ENCODE data around the gene KCNJ14. TPM values are rescaled to one million over a fixed set of nuclear protein-coding genes. Genes with fewer than 3 reads are reported as not detected.

KCNJ14 gene
- total RNA-seq, 4 donors from 2014 or later = 0.88 to 2.0 (median 1.8) TPM

GRCh38 chr19:48492925-48493717 lies 37.7 kb downstream of the KCNJ14 start:
- TF ChIP-seq, protein P1, sequence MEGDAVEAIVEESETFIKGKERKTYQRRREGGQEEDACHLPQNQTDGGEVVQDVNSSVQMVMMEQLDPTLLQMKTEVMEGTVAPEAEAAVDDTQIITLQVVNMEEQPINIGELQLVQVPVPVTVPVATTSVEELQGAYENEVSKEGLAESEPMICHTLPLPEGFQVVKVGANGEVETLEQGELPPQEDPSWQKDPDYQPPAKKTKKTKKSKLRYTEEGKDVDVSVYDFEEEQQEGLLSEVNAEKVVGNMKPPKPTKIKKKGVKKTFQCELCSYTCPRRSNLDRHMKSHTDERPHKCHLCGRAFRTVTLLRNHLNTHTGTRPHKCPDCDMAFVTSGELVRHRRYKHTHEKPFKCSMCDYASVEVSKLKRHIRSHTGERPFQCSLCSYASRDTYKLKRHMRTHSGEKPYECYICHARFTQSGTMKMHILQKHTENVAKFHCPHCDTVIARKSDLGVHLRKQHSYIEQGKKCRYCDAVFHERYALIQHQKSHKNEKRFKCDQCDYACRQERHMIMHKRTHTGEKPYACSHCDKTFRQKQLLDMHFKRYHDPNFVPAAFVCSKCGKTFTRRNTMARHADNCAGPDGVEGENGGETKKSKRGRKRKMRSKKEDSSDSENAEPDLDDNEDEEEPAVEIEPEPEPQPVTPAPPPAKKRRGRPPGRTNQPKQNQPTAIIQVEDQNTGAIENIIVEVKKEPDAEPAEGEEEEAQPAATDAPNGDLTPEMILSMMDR (IDR thresholded peaks at IDR 0.05) = no peak
- peak; percentile 57 to 76 for TF ChIP-seq POLR2A (IDR thresholded peaks at IDR 0.05)

GRCh38 chr19:48493718-48494401 lies 38.5 kb downstream of the KCNJ14 start:
- TF ChIP-seq, protein P1 (IDR thresholded peaks at IDR 0.05) = no peak
- TF ChIP-seq POLR2A (IDR thresholded peaks at IDR 0.05) = no peak
- DNase-seq = no peak
- no peaks in the 10 kb centered on the region for H3K36me3 ChIP-seq
- peak overlapping the region in 3 of 4 donors; percentile 59 to 91 (median 79) for H3K27ac ChIP-seq
- H3K9me3 ChIP-seq = peaks cover 0 to 7% (median 0%) of the 10 kb centered on the region in 4 donors
- peaks cover 7 to 56% (median 17%) of the 10 kb centered on the region in 4 donors for H3K4me1 ChIP-seq
- no peaks in the 10 kb centered on the region for H3K27me3 ChIP-seq
- peak overlapping the region; percentile 43 to 90 (median 54) for H3K4me3 ChIP-seq

More at GRCh38 chr19:48492925-48493717, 37.7 kb downstream of the KCNJ14 start:
- H3K27me3 ChIP-seq = no peaks in the 10 kb centered on the region
- peak overlapping the region in 3 of 4 donors; percentile 59 to 91 (median 79) for H3K27ac ChIP-seq
- no peaks in the 10 kb centered on the region for H3K36me3 ChIP-seq
- peaks cover 0 to 7% (median 0%) of the 10 kb centered on the region in 4 donors for H3K9me3 ChIP-seq
- peak overlapping the region; percentile 43 to 90 (median 54) for H3K4me3 ChIP-seq
- peak; percentile 74 to 99 (median 97) for DNase-seq
- peaks cover 7 to 60% (median 17%) of the 10 kb centered on the region in 4 donors for H3K4me1 ChIP-seq

DNA sequence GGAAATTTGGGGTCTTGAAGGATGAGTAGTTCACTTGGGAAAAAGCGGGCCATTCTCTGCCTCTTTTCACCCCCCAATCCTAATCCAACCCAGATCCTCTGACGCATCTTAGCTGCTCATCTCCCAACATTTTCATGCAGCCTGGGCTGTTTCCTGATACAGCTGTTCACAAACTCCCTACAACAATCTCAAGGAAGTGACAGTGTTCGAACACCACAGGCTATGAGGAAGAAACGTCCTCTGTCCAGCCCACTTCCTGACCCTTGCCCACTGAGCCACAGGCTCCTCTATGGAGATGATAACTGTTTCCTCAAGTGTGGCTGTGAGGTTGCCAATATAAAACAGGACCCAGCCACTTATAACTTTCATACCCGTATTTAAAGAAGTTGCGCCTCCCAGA lies 40.0 kb downstream of the KCNJ14 start:
- no peak for TF ChIP-seq POLR2A (IDR thresholded peaks at IDR 0.05)
- TF ChIP-seq, protein P1 (IDR thresholded peaks at IDR 0.05) = no peak
- no peak overlapping the region for H3K4me3 ChIP-seq
- peak overlapping the region in 2 of 4 donors; percentile 34 to 56 for H3K27ac ChIP-seq
- no peaks in the 10 kb centered on the region for H3K27me3 ChIP-seq
- peaks cover 0 to 7% (median 0%) of the 10 kb centered on the region in 4 donors for H3K9me3 ChIP-seq
- no peaks in the 10 kb centered on the region for H3K36me3 ChIP-seq
- peak in 1 of 3 donors; percentile 72 for DNase-seq
- peaks cover 7 to 51% (median 14%) of the 10 kb centered on the region in 4 donors for H3K4me1 ChIP-seq

DNA sequence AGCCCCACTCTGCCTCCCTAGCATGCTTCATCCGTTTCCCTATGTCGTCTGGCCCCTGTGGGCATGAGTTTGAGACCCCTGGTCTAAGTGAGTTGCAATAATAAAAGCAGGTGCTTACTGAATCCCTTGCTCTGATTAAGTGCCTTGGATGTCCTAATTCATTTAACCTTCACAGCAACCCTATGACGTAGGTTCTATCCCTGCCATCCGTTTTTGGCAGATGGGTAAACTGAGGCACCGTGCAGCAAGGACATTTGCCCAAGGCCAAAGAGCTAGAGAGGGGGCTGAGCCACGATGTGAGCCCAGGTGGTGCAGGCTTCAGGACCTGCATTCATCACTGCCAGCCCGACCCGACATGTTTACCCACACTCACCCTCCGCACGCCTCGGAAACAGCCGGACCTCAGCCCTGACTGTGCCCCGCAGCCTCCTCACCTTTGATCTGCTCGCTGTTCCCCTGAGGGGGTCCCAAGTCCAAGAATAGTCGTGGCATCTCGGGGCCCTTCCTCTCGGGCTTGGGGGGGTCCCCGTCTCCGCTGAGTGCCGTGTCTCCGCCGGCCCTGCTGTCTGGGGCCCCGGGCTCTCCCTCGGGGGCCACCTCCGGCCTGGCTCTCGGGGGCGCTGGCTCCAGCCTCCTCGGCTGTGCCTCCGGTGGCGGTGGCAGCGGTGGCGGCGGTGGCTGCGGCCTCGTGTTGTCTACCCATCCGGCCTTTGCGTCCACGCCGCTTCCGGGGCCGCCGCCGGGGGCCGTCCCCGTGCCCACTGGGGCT lies 41.8 kb downstream of the KCNJ14 start:
- peak overlapping the region in 2 of 4 donors; percentile 10 to 32 for H3K4me3 ChIP-seq
- TF ChIP-seq, protein P1 (IDR thresholded peaks at IDR 0.05) = no peak
- TF ChIP-seq POLR2A (IDR thresholded peaks at IDR 0.05) = no peak
- H3K27me3 ChIP-seq = no peaks in the 10 kb centered on the region

More for the DNA sequence above, 41.8 kb downstream of the KCNJ14 start:
- H3K9me3 ChIP-seq = peaks cover 0 to 7% (median 0%) of the 10 kb centered on the region in 4 donors
- peaks cover 3 to 38% (median 9%) of the 10 kb centered on the region in 4 donors for H3K4me1 ChIP-seq
- no peak overlapping the region for H3K27ac ChIP-seq
- DNase-seq = no peak
- no peaks in the 10 kb centered on the region for H3K36me3 ChIP-seq

All from Peyer's patch (tissue), 4 donors.